ENCODE results near the gene DDX10. TPM values are rescaled to one million over a fixed set of nuclear protein-coding genes. Genes with fewer than 3 reads are reported as not detected.
"Not testable (repeated sequence)": the region's sequence is repeated elsewhere in the genome, so short reads cannot be mapped to it uniquely, and the experiment has no call there.

The DDX10 gene
- 10 to 100 TPM; 36.8 to 43.2 TPM for total RNA-seq

DNA sequence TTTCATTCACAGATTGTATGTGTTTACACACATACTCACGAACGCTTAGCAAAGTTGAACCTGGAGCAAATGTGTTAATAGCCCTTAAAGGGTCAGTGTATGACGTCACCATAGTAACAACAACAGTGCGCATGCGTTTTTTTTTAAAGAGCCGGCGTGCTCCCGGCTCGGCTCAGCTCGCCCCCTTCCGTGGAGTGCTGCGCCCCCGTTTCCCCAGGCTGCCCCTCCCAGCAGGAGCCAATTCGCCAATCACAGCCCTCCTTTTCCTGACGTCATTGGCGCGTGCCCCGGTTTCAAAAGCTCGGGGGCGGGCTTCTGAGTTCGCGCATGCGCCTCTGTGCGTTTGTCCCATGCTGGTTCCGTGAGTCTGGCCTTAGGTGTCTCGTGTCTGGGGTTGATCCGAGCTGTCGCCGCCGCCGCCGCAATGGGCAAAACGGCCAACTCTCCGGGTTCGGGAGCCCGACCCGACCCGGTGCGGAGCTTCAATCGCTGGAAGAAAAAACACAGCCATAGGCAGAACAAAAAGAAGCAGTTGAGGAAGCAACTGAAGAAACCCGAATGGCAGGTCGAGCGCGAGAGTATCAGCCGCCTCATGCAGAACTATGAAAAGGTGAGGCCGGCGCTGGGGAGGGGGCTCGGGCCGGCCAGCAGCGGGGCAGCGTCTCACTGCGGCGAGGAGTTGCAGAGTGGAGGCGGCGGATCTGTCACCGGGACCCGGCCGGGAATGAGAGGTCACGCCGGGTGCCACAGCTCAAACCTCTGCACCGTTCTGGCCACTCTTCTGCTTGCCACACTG, at the start of gene DDX10:
TSS of gene DDX10 (plus strand) at position 340 of the 796 bp plus-strand sequence. CDS start at position 425, 85 bp downstream.
- DNase-seq (ENCODE audit: low spot score in 2 of 2) (peak; percentile 97 to 98), ATAC-seq (peak; percentile 98 to 99)
- Mint-ChIP-seq H3K9me3 (no peaks in the 10 kb centered on the region), H3K27ac (peak within 1 kb of the TSS; percentile 88 to 99), H3K36me3 (peaks cover 17 to 26% of the 10 kb centered on the region in 2 donors)

DNA sequence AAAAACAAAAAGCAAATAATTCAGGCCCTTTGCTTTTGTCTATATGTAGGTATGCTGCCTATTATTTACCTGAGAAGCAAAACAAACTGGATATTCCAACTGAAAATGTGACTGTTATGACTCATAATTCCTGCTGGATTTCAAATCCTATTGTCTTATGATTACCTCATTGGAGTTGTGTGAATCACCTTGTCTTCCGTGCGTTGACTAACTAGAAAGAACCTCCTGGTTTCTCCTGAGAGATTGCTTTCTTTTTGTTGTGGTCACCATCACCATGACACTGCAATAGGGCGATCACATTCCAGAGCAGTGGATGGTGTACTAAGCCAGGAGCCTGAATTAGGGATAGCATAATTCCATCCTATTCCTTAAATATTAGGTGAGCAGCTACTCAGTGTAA, 48.3 kb upstream of the DDX10 start:
- no peaks in the 10 kb centered on the region for H3K9me3 Mint-ChIP-seq
- ATAC-seq (no peak), DNase-seq (ENCODE audit: low spot score in 2 of 2) (no peak)
- no peaks in the 10 kb centered on the region for H3K36me3 Mint-ChIP-seq
- no peak overlapping the region for H3K27ac Mint-ChIP-seq

DNA sequence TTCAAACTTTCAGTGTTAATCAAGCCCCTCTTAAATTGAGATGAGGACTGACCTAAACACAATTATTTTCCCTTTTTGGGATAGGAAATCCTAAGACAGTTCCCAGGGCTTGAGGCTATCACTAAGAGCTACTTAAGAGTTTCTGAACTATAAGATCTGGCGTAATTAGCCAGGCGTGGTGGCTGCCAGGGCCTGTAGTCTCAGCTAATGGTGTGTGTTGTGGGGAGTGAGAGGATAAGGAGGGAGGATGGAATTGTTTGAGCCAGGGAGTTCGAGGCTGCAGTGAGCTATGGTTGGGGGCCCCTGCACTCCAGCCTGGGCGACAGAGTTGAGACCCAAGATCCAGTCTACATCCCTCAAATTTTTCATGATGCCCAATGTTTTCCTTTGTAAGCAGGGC, 47.8 kb upstream of the DDX10 start:
- DNase-seq (ENCODE audit: low spot score in 2 of 2) (no peak), ATAC-seq (no peak)
- H3K27ac Mint-ChIP-seq = no peak overlapping the region
- no peaks in the 10 kb centered on the region for H3K36me3 Mint-ChIP-seq
- H3K9me3 Mint-ChIP-seq = no peaks in the 10 kb centered on the region

DNA sequence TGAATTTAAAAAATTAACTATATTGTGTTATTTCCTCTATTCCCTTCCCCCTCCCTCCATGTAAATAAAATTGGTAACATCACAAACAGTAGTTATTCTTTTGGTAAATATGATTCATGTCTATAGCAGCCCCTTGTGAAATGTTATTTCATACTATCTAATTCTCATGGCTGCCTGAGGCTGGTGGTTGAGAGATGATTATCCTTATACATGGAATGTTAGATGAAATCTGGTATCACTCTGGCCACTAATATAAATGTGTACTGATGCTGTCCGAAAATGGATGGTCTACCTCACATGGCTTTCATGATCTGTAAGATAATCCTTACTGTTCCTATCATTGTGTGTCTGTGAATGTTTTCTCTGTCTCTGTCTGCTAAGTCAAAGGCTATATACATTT, 46.3 kb upstream of the DDX10 start:
- H3K36me3 Mint-ChIP-seq = no peaks in the 10 kb centered on the region

DNA sequence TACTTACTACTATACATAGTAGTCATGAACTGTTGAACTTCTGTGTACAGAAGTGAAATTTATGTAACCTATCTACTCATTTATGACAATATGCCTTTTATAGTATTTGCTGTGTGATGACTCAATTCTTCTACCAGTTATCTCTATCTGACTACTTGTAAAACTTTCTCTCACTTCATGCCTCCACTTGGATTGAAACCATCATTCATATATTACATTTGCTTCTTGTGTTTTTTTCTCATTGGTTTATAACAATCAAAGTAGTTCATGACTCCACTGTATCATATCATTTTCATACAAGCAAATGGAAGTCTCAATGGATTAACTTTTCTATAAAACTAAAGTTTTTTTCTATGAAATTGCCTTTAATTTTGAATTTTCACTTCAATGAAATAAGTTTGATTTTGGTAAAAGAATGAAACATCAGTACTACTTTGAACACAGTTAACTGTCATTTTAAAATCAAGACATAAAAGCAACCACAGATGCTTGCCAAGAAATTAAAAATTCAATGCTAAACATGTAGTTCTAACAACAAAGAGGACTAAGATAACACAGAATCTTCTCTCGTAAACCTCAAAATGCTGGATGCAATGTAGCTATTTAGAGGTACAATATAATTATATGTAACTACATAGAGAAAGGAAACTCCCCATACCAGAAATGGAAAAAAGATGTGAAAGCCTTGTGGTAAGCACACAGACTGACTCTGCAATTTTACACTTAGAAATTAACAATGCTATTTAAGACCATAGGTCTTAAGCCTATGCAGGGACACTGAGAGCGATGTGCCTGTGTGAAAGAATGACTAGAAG, 43.7 kb upstream of the DDX10 start:
- H3K36me3 Mint-ChIP-seq = no peaks in the 10 kb centered on the region
- peak overlapping the region in 1 of 2 donors; percentile 58 for H3K27ac Mint-ChIP-seq
- DNase-seq (ENCODE audit: low spot score in 2 of 2) (no peak), ATAC-seq (peak; percentile 75 to 93)
- H3K9me3 Mint-ChIP-seq = peaks cover 0 to 7% of the 10 kb centered on the region in 2 donors

More for the DNA sequence above, 46.3 kb upstream of the DDX10 start:
- Mint-ChIP-seq H3K9me3 (no peaks in the 10 kb centered on the region), H3K27ac (no peak overlapping the region)
- DNase-seq (ENCODE audit: low spot score in 2 of 2) (no peak), ATAC-seq (no peak)

DNA sequence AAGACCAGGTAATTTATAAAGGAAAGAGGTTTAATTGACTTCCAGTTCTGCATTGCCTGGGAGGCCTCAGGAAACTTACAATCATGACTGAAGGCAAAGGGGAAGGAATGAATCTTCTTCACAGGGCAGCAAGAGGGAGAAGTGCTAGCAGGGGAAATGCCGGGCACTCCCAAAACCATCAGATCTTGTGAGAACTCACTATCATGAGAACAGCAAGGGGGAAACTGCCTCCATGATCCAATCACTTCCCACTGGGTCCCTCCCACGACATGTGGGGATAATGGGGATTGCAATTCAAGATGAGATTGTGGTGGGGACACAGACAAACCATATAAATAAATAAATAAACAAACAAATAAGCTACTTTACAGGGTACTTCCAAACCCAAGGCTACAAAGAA, 42.5 kb upstream of the DDX10 start:
- DNase-seq (ENCODE audit: low spot score in 2 of 2) = no peak
- H3K9me3 Mint-ChIP-seq = peaks cover 0 to 7% of the 10 kb centered on the region in 2 donors
- no peaks in the 10 kb centered on the region for H3K36me3 Mint-ChIP-seq
- no peak overlapping the region for H3K27ac Mint-ChIP-seq
- ATAC-seq = no peak

DNA sequence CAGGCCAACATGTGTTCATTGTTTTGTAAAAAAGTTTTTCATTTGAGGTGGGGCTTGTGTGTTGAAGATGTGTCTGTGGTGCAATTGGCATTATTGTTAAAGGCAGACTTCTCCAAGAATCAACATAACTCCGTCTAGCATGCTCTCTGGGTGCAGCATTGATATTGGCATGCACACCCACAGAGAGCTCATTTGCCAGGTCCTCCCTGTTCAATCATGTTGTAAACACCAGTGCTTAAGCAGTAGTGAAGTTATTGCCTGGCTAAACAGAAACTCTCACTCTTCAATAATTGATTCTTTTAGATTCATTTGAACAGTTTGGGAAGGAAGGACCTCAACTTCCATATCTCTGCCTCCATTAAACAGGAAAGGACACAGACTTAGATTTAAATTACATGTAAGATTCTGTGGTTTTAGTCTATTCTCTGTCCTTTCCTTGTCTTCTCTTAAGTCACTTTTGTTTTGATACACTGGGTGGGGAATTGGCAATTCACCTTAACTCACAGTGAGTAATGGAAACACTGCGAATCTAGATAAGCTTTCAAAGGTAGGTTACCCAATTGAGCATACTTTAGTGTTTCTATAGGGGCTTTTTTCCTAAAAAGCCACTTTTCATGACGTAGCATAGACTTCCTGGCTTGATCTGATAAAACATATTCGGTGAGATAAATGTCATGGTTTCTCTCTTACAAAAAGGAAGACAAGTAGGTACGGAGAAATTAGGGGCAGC, 40.5 kb upstream of the DDX10 start:
- Mint-ChIP-seq H3K9me3 (peaks cover 0 to 7% of the 10 kb centered on the region in 2 donors), H3K36me3 (no peaks in the 10 kb centered on the region), H3K27ac (peak overlapping the region; percentile 7 to 16)
- ATAC-seq (peak; percentile 44 to 73), DNase-seq (ENCODE audit: low spot score in 2 of 2) (no peak)

DNA sequence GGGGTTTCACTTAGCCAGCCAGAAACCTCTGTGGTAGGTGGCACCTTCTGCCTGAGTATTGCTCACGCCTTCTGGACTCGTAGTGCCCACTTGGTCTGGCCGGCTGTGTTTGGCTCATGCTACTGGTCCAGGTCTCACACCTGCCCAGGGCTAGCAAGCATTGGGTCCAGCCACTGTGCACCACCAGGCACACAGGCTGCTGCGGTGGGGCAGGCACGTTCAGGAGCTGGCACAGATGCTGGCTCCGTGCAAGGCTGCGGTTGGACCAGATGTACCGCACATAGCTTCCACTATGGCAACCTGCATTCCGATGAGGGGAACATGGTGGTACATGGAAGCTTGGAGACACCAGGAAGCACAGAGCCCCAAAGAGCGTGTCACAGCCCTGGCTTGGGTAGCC, 36.5 kb upstream of the DDX10 start:
- H3K27ac Mint-ChIP-seq = no peak overlapping the region
- DNase-seq (ENCODE audit: low spot score in 2 of 2) (no peak), ATAC-seq (no peak)
- peaks cover 0 to 7% of the 10 kb centered on the region in 2 donors for H3K9me3 Mint-ChIP-seq
- H3K36me3 Mint-ChIP-seq = no peaks in the 10 kb centered on the region

DNA sequence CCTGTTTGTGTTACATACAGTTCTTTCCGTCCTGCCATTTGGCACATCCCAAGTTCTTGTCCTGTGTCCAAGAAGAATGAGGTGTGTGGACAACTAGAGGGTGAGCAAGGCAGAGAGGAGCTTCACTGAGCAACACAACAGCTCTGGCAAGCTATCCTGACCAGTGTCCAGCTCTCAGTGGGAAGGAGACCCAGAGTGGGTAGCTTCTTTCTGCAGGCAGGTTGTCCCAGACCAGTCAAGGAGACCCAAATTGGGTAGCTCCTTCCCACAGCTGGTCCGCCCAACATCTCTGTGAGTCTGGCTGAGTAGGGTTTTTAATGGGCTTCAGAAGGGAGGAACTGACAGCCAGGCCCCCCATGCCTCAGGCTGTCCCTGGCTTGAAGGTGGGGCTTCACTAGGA, 36.1 kb upstream of the DDX10 start:
- no peaks in the 10 kb centered on the region for H3K36me3 Mint-ChIP-seq
- no peak overlapping the region for H3K27ac Mint-ChIP-seq
- peaks cover 0 to 7% of the 10 kb centered on the region in 2 donors for H3K9me3 Mint-ChIP-seq
- DNase-seq (ENCODE audit: low spot score in 2 of 2) (no peak), ATAC-seq (no peak)

DNA sequence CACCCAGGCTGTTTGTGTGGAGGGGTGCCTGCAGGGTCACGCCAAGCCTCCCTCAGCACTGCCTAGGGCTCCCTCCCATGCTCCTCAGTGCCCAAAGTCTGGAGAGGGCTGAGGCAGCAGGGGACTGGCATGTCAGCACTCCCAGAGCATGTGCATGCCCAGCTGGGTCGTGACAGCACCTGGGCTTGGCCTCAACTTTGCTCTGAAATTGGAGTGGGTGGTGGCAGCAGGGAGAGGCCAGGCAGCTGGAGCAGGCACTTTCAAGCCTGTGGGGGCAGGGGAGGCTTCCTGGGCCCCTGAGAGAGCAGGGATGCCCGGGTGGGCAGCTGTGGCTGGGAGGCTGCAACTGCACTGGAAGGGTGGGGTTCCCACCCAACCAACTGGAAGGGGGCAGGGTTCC, 35.6 kb upstream of the DDX10 start:
- DNase-seq (ENCODE audit: low spot score in 2 of 2) = no peak
- H3K27ac Mint-ChIP-seq = no peak overlapping the region
- peaks cover 0 to 7% of the 10 kb centered on the region in 2 donors for H3K9me3 Mint-ChIP-seq
- ATAC-seq = no peak
- H3K36me3 Mint-ChIP-seq = no peaks in the 10 kb centered on the region

DNA sequence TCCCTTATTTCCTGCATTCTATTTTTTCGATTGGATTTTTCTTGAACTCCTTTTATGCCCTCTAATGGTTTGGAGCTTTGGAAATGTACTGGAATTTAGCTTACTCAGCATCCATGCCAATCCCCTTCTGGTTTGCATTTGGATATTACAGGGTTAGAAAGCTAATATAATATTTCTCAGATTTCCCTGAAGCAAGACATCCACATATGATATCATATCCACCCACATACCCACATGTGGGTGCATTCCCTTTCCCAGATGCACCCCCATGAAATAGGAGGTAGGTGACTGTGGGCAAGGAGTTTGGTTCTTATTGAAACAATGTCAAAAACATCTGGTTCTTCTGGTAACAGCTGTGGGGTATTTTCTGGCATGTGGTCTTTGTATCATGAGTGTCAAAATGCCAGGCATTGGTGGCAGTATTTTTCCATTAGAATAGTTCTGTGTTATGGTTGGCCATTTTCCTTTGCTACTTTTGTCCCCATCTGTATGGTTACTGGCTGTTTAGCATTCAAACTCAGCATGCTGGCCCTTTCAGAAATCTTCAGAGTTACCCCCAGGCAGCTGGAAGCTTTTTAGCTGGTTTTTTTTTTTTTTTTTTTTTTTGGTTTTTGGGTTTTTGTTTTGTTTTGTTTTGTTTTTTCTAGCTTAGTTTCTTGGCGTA, 32.7 kb upstream of the DDX10 start:
- no peaks in the 10 kb centered on the region for H3K9me3 Mint-ChIP-seq
- no peak overlapping the region for H3K27ac Mint-ChIP-seq
- DNase-seq (ENCODE audit: low spot score in 2 of 2) = no peak
- ATAC-seq = no peak
- no peaks in the 10 kb centered on the region for H3K36me3 Mint-ChIP-seq

DNA sequence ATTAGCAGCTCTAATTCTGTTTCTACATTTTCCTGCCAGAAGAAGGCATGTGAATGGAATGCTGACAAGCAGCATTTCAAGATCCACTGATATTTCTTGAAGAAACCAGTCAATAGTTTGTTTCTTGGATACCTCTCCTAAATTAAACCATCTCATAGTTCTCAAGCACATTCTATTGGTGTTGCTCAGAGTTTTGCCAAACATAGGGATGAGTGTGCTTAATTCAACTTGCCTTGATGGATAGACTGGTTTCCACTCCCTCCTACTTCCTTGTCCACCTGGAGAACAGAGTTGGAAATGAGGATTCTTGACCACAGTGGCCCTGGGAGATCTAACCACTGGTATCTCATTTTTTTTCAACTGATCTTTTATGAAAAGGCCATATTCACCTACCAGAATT, 29.8 kb upstream of the DDX10 start:
- DNase-seq (ENCODE audit: low spot score in 2 of 2) = no peak
- no peak overlapping the region for H3K27ac Mint-ChIP-seq
- ATAC-seq = no peak
- H3K9me3 Mint-ChIP-seq = no peaks in the 10 kb centered on the region
- no peaks in the 10 kb centered on the region for H3K36me3 Mint-ChIP-seq

DNA sequence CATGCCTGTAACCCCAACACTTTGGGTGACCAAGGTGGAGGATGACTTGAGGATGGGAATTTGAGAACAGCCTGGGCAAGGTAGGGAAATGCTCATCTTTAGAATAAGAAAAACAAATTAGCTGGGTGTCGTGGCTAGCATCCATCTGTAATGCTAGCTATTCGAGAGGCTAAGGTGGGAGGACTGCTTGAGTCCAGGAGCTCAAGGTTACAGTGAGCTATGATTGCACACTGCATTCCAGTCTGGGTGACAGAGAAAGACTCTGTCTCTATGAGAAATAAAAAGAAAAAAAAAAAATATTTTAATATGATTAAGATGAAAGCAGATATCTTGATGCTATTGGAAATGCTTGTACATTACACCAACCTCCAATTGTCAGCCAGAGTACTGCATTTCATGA, 28.6 kb upstream of the DDX10 start:
- Mint-ChIP-seq H3K9me3 (no peaks in the 10 kb centered on the region), H3K27ac (no peak overlapping the region), H3K36me3 (no peaks in the 10 kb centered on the region)
- no peak for DNase-seq (ENCODE audit: low spot score in 2 of 2)
- ATAC-seq = no peak

DNA sequence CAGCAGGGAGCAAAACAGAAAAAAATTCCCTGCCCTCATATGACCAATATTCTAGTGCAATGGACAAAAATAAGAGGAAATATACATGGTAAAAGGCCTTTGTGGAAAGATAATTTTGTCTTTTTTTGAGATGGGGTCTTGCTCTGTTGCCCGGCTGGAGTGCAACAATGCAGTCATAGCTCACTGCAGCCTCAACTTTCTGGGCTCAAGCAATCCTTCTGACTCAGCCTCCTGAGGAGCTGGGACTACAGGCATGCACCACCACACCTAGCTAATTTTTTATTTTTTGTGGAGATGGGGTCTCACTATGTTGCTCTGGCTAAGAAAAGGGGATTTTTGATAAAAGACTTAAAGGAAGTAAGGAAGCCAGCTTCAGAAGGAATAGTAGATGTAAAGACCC, 25.7 kb upstream of the DDX10 start:
- Mint-ChIP-seq H3K27ac (no peak overlapping the region), H3K9me3 (no peaks in the 10 kb centered on the region), H3K36me3 (no peaks in the 10 kb centered on the region)
- DNase-seq (ENCODE audit: low spot score in 2 of 2) (no peak), ATAC-seq (no peak)

DNA sequence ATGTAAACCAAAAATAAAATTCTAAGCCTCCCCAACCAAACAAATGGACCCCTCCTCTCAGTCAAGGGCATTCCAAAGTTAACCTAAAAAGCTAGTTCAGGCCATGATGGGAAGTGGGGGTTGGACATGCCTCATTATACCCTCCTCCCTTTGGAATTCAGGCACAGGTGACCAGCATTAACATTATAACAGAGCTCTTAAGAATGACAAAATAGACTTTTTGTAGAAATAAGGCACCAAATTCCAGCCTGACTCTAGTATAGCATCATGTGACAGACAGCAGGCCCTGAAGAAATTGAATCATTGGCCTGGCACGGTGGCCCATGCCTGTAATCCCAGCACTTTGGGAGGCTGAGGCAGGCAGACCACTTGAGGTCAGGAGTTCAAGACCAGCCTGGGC, 23.1 kb upstream of the DDX10 start:
- ATAC-seq; H3K36me3 Mint-ChIP-seq; H3K27ac Mint-ChIP-seq; DNase-seq (ENCODE audit: low spot score in 2 of 2); H3K9me3 Mint-ChIP-seq: not testable (repeated sequence)

DNA sequence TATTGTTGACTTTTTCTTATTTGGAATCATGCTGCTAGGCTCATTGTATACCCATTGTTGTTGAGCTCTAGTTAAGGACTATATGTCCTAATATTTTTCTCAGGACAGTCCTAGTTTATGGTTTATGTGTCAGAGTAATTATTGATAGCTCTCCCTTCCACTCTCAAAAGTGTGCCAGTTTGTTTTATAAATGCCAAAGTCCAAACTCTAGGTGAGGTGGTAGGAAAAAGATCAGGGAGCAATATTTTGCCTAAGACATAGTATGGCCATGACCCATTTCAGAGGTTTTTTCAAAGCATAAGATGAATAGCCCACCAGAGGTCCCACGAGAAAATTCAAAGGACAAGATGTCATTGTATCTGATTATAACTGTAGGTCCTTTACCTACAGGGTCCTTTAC, 20.9 kb upstream of the DDX10 start:
- DNase-seq (ENCODE audit: low spot score in 2 of 2) = no peak
- ATAC-seq = no peak
- Mint-ChIP-seq H3K9me3 (no peaks in the 10 kb centered on the region), H3K36me3 (no peaks in the 10 kb centered on the region), H3K27ac (no peak overlapping the region)

DNA sequence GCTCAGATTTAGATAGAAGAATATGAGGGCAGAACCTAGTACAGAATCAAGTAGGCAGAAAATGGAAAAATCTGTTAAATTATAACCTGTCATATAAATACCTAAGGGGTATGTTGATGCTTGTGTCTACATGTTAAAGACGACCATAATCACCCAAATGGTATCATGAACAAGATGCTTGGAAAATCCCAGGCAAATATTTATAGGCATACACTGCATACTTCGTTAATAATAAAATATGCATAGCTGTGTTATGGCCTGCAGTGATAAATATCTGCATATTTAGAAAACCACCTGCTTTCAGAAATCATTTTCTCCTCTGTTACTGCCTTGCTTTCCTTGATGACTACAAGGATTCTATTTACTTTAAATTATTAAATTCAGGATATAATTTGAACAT, 18.9 kb upstream of the DDX10 start:
- Mint-ChIP-seq H3K36me3 (no peaks in the 10 kb centered on the region), H3K9me3 (no peaks in the 10 kb centered on the region), H3K27ac (no peak overlapping the region)
- DNase-seq (ENCODE audit: low spot score in 2 of 2) = no peak
- no peak for ATAC-seq
